SK-N-MC (cell line): ENCODE results near the gene LRRC40.

Experiments used
- EZH2 ChIP-seq: fragments of 200-600 bp; sonication (generic); IDR thresholded peaks from one replicate; pipeline ENCODE4 v1.6.1; 2017; ENCODE audit warnings: antibody characterized with exemption
- FOXP2 ChIP-seq: optimal IDR thresholded peaks from 2 replicates; pipeline ENCODE3; 2011; ENCODE audit warnings: mild to moderate bottlenecking, moderate library complexity; ENCODE audit not compliant: insufficient read depth; ENCODE audit errors: extremely low read length, control extremely low read depth
- POLR2AphosphoS5 ChIP-seq: IDR thresholded peaks from 2 replicates; pipeline ENCODE4 v1.6.1; 2012; ENCODE audit warnings: mild to moderate bottlenecking, low read depth, low read length, borderline replicate concordance

DNA sequence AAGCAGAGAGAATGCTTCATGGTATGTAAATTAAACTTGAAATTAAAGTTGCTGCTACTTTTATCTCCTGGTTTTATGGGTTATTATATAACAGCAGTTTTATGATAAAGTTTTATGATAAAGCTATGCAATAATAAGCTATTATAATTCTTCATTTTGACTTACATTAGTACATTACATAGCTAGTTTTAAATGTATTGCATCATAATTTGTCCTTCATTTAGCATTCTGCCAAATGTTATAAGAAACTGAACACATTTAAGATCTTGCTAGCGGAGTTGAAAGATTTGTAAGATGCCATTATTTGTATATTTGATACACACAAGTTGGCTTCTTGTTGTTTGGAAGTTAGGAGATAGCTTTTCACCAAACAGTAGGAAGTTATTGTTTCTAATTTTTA is 101.6 kb downstream of the LRRC40 start:
- TF ChIP-seq POLR2AphosphoS5 (no peak), EZH2 (no peak), FOXP2 (no peak)
